ENCODE measurements around the gene MED12L.

MED12L gene

GRCh38 chr3:151248772-151249337, 163.4 kb downstream of the MED12L start:
- H3K4me1 ChIP-seq (ENCODE audit: control insufficient read depth, insufficient read depth, low read length), result no peaks in the 10 kb centered on the region
- H3K36me3 ChIP-seq (ENCODE audit: insufficient read depth, low read length), result no peaks in the 10 kb centered on the region
- no peaks in the 10 kb centered on the region for H3K9me3 ChIP-seq (replicated peaks; ENCODE audit: low read length)
- no peak overlapping the region for H3K4me2 ChIP-seq (ENCODE audit: low read length)
- no peaks in the 10 kb centered on the region for H3K27me3 ChIP-seq (ENCODE audit: control insufficient read depth, insufficient read depth, low read length)
- H3K9ac ChIP-seq (ENCODE audit: low read depth, low read length), result no peak overlapping the region
- no peak overlapping the region for H3K4me3 ChIP-seq (ENCODE audit: low read length)

GRCh38 chr3:151256749-151257148, 171.3 kb downstream of the MED12L start:
- H3K36me3 ChIP-seq (ENCODE audit: insufficient read depth, low read length), result no peaks in the 10 kb centered on the region
- no peak overlapping the region for H3K4me2 ChIP-seq (ENCODE audit: low read length)
- H3K4me1 ChIP-seq (ENCODE audit: control insufficient read depth, insufficient read depth, low read length), result no peaks in the 10 kb centered on the region
- H3K27me3 ChIP-seq (ENCODE audit: control insufficient read depth, insufficient read depth, low read length), result no peaks in the 10 kb centered on the region
- no peak overlapping the region for H3K4me3 ChIP-seq (ENCODE audit: low read length)
- no peak overlapping the region for H3K9ac ChIP-seq (ENCODE audit: low read depth, low read length)
- H3K9me3 ChIP-seq (replicated peaks; ENCODE audit: low read length), result no peaks in the 10 kb centered on the region

GRCh38 chr3:151259664-151260063, 174.2 kb downstream of the MED12L start:
- H3K36me3 ChIP-seq (ENCODE audit: insufficient read depth, low read length), result no peaks in the 10 kb centered on the region
- no peak overlapping the region for H3K9ac ChIP-seq (ENCODE audit: low read depth, low read length)
- H3K4me3 ChIP-seq (ENCODE audit: low read length), result no peak overlapping the region
- no peaks in the 10 kb centered on the region for H3K9me3 ChIP-seq (replicated peaks; ENCODE audit: low read length)
- no peaks in the 10 kb centered on the region for H3K4me1 ChIP-seq (ENCODE audit: control insufficient read depth, insufficient read depth, low read length)
- H3K27me3 ChIP-seq (ENCODE audit: control insufficient read depth, insufficient read depth, low read length), result no peaks in the 10 kb centered on the region
- H3K4me2 ChIP-seq (ENCODE audit: low read length), result no peak overlapping the region

- Histone ChIP-seq H3K9ac (ENCODE audit: low read depth, low read length) (no peak overlapping the region), H3K36me3 (ENCODE audit: insufficient read depth, low read length) (no peaks in the 10 kb centered on the region), H3K9me3 (replicated peaks; ENCODE audit: low read length) (no peaks in the 10 kb centered on the region), H3K4me2 (ENCODE audit: low read length) (no peak overlapping the region), H3K4me3 (ENCODE audit: low read length) (no peak overlapping the region), H3K4me1 (ENCODE audit: control insufficient read depth, insufficient read depth, low read length) (no peaks in the 10 kb centered on the region), H3K27me3 (ENCODE audit: control insufficient read depth, insufficient read depth, low read length) (no peaks in the 10 kb centered on the region)
Measured at GRCh38 chr3:151262871-151263525, 177.5 kb downstream of the MED12L start.

- Histone ChIP-seq H3K27me3 (ENCODE audit: control insufficient read depth, insufficient read depth, low read length) (no peaks in the 10 kb centered on the region), H3K4me1 (ENCODE audit: control insufficient read depth, insufficient read depth, low read length) (no peaks in the 10 kb centered on the region), H3K9me3 (replicated peaks; ENCODE audit: low read length) (no peaks in the 10 kb centered on the region), H3K36me3 (ENCODE audit: insufficient read depth, low read length) (no peaks in the 10 kb centered on the region), H3K4me2 (ENCODE audit: low read length) (no peak overlapping the region), H3K9ac (ENCODE audit: low read depth, low read length) (no peak overlapping the region), H3K4me3 (ENCODE audit: low read length) (no peak overlapping the region)
Measured at GRCh38 chr3:151264605-151265004, 179.1 kb downstream of the MED12L start.

- H3K27me3 ChIP-seq (ENCODE audit: control insufficient read depth, insufficient read depth, low read length), result no peaks in the 10 kb centered on the region
- H3K4me2 ChIP-seq (ENCODE audit: low read length), result no peak overlapping the region
- no peaks in the 10 kb centered on the region for H3K4me1 ChIP-seq (ENCODE audit: control insufficient read depth, insufficient read depth, low read length)
- H3K9me3 ChIP-seq (replicated peaks; ENCODE audit: low read length), result no peaks in the 10 kb centered on the region
- no peak overlapping the region for H3K9ac ChIP-seq (ENCODE audit: low read depth, low read length)
- H3K36me3 ChIP-seq (ENCODE audit: insufficient read depth, low read length), result no peaks in the 10 kb centered on the region
- H3K4me3 ChIP-seq (ENCODE audit: low read length), result no peak overlapping the region
Measured at GRCh38 chr3:151265166-151265565, 179.7 kb downstream of the MED12L start.

GRCh38 chr3:151265866-151266265, 180.4 kb downstream of the MED12L start:
- H3K4me1 ChIP-seq (ENCODE audit: control insufficient read depth, insufficient read depth, low read length), result no peaks in the 10 kb centered on the region
- no peaks in the 10 kb centered on the region for H3K27me3 ChIP-seq (ENCODE audit: control insufficient read depth, insufficient read depth, low read length)
- H3K9me3 ChIP-seq (replicated peaks; ENCODE audit: low read length), result no peaks in the 10 kb centered on the region
- H3K4me3 ChIP-seq (ENCODE audit: low read length), result no peak overlapping the region
- H3K9ac ChIP-seq (ENCODE audit: low read depth, low read length), result no peak overlapping the region
- no peak overlapping the region for H3K4me2 ChIP-seq (ENCODE audit: low read length)
- no peaks in the 10 kb centered on the region for H3K36me3 ChIP-seq (ENCODE audit: insufficient read depth, low read length)

GRCh38 chr3:151267066-151267465, 181.6 kb downstream of the MED12L start:
- H3K4me3 ChIP-seq (ENCODE audit: low read length), result no peak overlapping the region
- no peaks in the 10 kb centered on the region for H3K9me3 ChIP-seq (replicated peaks; ENCODE audit: low read length)
- no peaks in the 10 kb centered on the region for H3K4me1 ChIP-seq (ENCODE audit: control insufficient read depth, insufficient read depth, low read length)
- no peak overlapping the region for H3K9ac ChIP-seq (ENCODE audit: low read depth, low read length)
- H3K36me3 ChIP-seq (ENCODE audit: insufficient read depth, low read length), result no peaks in the 10 kb centered on the region
- H3K4me2 ChIP-seq (ENCODE audit: low read length), result no peak overlapping the region
- H3K27me3 ChIP-seq (ENCODE audit: control insufficient read depth, insufficient read depth, low read length), result no peaks in the 10 kb centered on the region

GRCh38 chr3:151268267-151269235, 183.1 kb downstream of the MED12L start:
- Histone ChIP-seq H3K4me1 (ENCODE audit: control insufficient read depth, insufficient read depth, low read length) (no peaks in the 10 kb centered on the region), H3K9me3 (replicated peaks; ENCODE audit: low read length) (no peaks in the 10 kb centered on the region), H3K4me2 (ENCODE audit: low read length) (no peak overlapping the region), H3K36me3 (ENCODE audit: insufficient read depth, low read length) (no peaks in the 10 kb centered on the region), H3K27me3 (ENCODE audit: control insufficient read depth, insufficient read depth, low read length) (no peaks in the 10 kb centered on the region), H3K9ac (ENCODE audit: low read depth, low read length) (no peak overlapping the region), H3K4me3 (ENCODE audit: low read length) (no peak overlapping the region)

GRCh38 chr3:151269631-151270030, 184.2 kb downstream of the MED12L start:
- H3K4me2 ChIP-seq (ENCODE audit: low read length), result no peak overlapping the region
- H3K9ac ChIP-seq (ENCODE audit: low read depth, low read length), result no peak overlapping the region
- no peaks in the 10 kb centered on the region for H3K36me3 ChIP-seq (ENCODE audit: insufficient read depth, low read length)
- H3K27me3 ChIP-seq (ENCODE audit: control insufficient read depth, insufficient read depth, low read length), result no peaks in the 10 kb centered on the region
- H3K4me3 ChIP-seq (ENCODE audit: low read length), result no peak overlapping the region
- no peaks in the 10 kb centered on the region for H3K9me3 ChIP-seq (replicated peaks; ENCODE audit: low read length)
- no peaks in the 10 kb centered on the region for H3K4me1 ChIP-seq (ENCODE audit: control insufficient read depth, insufficient read depth, low read length)

- no peaks in the 10 kb centered on the region for H3K9me3 ChIP-seq (replicated peaks; ENCODE audit: low read length)
- no peak overlapping the region for H3K4me2 ChIP-seq (ENCODE audit: low read length)
- H3K36me3 ChIP-seq (ENCODE audit: insufficient read depth, low read length), result no peaks in the 10 kb centered on the region
- H3K27me3 ChIP-seq (ENCODE audit: control insufficient read depth, insufficient read depth, low read length), result no peaks in the 10 kb centered on the region
- no peaks in the 10 kb centered on the region for H3K4me1 ChIP-seq (ENCODE audit: control insufficient read depth, insufficient read depth, low read length)
- H3K9ac ChIP-seq (ENCODE audit: low read depth, low read length), result no peak overlapping the region
- no peak overlapping the region for H3K4me3 ChIP-seq (ENCODE audit: low read length)
Measured at GRCh38 chr3:151275091-151275490, 189.6 kb downstream of the MED12L start.
